NCI-H1436 (cell line): Measurements from ENCODE around the gene LIX1L.

Experiments
- DNase-seq: peaks from one replicate; lab custom pipeline; 2025; lab: John Stamatoyannopoulos, UW

The LIX1L gene

DNA sequence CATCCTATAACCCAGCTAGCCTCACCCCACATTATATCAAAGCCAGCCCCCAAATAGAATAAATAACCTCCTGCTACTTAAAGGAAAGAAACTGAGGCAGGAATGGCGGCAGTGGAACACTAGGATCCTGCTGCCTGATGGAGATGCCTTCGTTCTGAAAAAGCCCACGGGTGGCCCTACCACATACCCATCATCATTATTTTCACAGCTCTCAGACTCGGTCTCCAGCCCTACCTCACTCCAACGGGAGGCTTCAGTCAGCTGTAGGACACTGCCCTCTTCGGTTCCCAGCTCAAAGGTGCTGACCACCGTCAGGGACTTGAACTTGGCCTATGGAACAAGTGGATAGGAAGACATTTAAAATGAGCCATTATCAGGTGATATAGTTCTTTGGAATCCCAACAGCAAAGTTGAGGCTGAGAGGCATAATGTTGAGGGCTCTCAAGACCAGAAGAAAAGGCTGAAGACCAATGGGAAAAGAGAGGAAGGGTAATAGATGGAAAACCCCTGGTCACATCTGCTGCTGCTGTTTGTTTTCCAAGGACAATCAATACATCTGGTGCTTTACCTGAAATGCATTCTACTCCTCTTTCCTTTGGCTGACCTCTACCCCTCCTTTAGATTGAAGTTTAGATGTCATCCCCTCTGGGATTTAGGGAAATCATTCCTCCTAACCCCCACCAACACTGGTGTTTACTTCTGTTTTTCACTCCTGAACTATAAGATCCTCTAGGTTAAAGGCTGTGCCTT is 64.3 kb downstream of the LIX1L start:
- no peak for DNase-seq

DNA sequence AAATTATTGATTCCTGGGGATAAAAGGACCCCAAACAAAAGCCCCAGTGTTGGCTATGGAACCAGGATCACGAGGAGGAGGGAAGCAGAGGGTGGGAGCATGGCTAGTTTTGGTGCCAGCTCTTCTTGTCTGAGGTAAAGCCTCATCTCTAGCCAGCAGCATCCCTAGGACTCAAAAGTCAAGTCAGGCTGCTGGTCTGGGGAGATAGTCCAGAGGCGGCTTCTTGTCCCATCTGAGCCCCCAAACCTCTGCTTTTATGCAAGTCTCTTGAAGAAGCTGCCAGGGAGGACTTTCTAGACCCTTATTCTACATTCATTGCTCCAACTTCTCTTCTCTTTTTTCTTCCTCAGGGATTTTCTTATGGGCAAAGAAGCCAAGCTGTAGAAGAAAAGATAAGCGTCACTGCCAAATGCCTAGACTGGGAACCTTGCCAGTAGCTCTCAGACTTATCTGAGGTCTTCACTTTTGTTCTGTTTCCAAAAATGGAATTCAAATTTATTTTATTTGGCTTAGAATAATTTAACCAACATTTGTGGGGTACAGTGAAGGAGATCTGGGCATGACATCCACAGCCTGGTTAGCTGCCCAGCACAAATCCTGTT is 65.2 kb downstream of the LIX1L start:
- DNase-seq: no peak

DNA sequence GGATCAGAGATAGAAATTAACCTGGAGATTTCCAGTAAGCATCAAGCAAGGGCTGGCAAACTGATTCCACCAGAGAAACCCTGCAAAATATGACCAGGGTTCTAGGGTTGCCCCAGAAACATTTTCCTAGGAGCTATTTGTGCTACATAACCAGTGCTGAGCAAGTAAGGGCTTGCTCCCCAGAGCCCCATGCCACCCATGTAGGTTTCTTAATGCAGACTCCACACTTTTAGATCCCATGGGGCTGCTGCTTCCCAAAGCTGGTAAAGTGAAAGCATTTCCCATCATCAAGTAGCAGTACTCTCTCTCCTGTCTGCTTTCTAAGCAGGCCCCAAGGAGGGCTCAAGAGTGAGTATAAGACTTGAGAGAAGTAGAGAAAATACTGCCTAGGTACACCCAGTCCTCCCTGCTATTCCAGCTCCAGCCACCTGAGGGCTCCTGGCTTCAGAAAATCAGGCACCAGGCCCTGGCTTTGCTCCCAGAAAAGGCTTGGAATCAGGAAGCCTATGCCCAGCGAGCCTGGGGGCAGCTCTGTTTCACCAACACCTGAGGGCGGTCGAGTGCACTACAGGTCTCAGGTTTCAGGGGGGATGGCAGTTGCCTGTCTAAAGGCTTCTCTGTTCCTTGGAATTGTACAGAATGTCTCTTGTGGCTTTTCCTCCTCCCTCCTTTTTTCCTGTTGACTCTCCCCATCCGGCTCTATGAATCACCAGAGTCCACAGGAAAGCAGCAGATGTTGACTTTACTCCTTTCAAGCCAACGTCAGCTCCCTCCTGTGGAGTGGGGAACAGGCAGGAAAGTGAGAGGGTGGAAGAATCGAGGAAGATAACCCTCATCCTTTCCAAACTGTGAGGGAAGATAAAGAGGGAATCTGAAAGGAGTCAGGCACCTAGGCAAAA is 66.0 kb downstream of the LIX1L start:
- peak; percentile 83 for DNase-seq

DNA sequence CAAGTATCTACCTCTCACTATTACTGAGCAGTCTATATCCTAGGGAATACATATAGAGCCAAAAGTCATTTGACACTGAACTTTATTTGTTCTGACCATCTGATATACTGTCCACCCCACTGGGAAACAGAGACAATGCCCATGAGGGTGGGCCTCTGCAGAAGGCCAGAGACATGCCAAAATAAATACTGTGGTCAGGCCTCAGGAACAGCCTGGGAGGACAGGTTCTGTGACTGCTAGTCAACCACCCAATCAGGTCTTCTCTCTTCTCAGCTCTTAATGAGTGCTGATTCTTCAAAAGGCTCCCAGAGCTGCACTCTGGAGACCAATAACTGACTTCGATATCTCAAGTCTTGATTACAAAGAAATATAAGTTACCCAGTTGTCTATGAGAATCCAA is 66.7 kb downstream of the LIX1L start:
- DNase-seq: no peak

DNA sequence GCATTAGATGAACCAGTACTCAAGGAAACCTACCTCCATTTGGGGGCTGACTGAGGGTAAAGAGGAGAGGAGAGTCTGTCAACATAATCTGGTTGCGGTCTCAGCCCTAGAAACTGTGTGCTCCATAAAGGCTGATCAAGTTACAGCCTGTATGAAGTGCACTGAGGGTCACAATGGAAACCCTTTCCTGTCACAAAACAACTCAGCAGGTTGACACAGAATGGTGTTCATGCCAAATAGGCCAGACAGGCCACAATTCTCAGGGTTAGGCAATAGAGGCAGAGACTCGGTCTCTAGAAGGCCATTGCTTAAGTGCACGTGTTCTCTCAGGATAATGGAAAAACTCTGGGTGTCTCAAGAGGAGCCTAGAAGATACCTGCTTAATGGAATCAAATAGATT is 68.1 kb downstream of the LIX1L start:
- DNase-seq: peak; percentile 7

DNA sequence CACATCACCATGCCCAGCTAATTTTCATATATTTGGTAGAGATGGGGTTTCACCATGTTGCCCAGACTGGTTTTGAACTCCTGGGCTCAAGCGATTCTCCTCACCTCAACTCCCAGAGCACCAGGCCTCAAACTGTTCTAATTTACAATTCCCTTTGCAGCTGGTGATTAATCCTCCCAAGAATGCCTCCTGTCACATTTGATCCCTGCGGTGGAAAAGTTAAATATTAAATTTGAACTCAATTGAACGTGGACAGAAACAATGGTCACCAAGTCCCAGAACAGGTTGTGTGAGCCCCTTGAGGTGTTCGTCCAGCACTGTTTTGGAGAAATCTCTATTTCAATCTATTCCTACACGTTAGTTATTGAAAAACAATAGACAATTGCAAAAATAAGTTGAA is 70.2 kb downstream of the LIX1L start:
- DNase-seq: no peak

DNA sequence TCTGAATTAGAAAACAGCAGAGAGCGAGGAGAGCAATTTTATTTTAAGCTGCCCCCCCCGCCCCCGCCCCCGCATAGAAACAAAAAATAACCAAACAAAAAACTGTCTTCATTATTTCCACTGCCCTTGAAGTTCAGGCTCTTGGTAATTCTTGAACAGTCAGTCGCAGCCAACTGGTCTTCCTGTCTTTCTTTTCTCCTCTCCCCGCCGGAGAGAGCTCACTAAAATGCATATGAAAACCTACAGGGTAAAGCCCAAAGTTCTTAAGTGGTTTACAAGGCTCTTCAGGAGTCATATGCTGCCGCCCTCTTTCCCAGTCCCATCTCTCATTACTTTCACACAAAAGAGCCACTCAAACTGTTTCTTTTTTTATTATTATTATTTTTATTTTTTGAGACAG is 71.0 kb downstream of the LIX1L start:
- no peak for DNase-seq

DNA sequence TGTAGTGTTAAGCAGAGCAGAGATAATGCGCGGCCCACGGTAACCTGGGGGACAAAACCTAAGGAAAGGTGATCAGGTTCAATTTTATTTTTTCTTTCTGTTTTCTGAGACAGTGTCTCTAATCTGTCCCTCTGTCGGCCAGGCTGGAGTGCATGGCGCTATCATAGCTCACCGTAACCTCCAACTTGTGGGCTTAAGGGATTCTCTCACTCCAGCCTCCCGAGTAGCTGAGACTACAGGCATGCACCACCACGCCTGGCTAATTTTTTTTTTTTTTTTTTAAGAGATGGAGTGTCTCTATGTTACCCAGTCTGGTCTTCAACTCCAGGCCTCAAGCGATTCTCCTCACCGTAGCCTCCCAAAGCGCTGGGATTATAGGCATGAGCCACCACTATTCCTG is 71.4 kb downstream of the LIX1L start:
- no peak for DNase-seq

DNA sequence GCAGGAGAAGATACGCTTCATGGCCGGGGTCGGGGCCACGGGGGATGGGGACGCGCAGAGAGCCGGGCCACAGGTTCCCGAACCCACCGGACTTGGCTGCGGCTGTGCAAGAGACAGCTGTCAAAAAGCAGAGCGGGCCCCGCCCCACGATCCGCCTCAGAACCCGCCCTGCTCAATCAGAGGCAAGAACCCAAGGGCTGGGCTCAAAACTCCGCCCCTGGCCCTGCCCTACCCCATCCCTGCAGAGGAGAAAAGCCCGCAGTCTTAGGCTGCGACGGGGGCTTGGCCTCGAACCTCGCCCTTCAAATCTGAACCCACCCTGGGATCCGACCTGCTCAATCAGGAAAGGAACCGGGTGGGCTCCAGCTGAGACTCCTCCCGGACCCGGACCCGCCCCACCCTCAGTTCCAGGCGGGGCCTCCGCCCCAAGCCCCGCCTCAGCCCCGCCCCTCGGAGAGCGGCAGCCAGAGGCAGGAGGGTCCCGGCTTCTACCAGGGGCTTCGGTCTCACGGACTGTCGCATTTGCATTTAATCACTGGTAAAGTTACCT is 72.0 kb downstream of the LIX1L start, which contains the start of gene ANKRD35:
TSS of gene ANKRD35 (minus strand) at position 129 of the 550 bp plus-strand sequence. CDS start at position 21, 108 bp downstream.
- peak; percentile 68 for DNase-seq

DNA sequence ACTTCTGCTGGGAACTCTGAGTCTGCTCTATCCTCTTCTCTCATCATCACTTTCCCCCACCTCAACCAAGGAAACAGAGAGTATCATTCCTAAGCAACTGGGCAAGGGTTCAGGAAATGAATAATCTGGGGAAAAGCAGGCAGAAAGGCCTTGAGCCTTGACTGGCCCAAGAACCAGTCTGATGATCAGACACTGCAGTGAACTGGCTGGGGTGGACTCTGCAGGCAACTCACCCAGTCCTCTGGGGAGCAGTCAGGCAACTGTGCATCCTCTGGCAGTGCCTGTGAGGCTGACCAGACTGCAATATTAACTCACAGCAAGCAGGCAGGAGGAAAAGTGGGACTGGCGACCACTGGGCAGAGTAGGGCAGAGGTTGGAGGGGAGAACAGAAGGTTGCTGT is 73.1 kb downstream of the LIX1L start:
- DNase-seq: no peak
